ELF-1 (cell line): Measurements from ENCODE around the gene PJA2.
"Not testable (repeated sequence)": the region's sequence is repeated elsewhere in the genome, so short reads cannot be mapped to it uniquely, and the experiment has no call there.

ENCODE experiments used
- DNase-seq: peaks from one replicate; pipeline ENCODE4 v3.0.0-alpha.2; 2016; ENCODE audit warnings: low read depth, low spot score

Gene PJA2, protein sequence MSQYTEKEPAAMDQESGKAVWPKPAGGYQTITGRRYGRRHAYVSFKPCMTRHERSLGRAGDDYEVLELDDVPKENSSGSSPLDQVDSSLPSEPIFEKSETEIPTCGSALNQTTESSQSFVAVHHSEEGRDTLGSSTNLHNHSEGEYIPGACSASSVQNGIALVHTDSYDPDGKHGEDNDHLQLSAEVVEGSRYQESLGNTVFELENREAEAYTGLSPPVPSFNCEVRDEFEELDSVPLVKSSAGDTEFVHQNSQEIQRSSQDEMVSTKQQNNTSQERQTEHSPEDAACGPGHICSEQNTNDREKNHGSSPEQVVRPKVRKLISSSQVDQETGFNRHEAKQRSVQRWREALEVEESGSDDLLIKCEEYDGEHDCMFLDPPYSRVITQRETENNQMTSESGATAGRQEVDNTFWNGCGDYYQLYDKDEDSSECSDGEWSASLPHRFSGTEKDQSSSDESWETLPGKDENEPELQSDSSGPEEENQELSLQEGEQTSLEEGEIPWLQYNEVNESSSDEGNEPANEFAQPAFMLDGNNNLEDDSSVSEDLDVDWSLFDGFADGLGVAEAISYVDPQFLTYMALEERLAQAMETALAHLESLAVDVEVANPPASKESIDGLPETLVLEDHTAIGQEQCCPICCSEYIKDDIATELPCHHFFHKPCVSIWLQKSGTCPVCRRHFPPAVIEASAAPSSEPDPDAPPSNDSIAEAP

DNA sequence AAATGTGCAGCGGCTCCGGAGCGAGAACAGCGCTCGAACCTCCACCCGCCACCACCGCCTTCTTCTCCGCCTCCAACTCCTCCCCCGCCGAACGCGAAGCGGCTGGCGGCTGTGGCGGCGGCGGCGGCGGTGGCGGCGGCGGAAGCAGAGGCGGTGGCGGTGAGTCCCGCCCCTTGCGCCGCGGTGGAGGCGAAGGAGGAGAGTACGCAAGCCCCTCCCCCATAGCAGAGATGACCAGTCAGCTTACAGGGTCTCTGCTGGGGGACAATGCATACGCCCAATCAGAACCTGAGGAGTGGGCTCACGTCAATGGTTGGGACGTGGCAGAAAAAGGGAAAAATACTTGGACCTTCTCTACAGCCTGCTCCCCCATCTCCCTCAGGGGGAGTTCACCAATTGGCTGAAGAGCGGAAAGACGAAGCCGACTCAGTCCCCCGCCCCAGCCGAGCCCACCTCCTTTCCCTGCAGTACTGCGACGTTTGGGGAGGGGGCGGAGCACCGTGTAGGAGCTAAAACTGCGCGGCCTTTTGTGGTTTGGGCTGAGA is at the start of gene PJA2:
Gene PJA2 (minus strand): TSS at position 131 of the 545 bp plus-strand sequence. CDS start 26,541 bp downstream, outside the sequence.
- DNase-seq, result peak; percentile 100

DNA sequence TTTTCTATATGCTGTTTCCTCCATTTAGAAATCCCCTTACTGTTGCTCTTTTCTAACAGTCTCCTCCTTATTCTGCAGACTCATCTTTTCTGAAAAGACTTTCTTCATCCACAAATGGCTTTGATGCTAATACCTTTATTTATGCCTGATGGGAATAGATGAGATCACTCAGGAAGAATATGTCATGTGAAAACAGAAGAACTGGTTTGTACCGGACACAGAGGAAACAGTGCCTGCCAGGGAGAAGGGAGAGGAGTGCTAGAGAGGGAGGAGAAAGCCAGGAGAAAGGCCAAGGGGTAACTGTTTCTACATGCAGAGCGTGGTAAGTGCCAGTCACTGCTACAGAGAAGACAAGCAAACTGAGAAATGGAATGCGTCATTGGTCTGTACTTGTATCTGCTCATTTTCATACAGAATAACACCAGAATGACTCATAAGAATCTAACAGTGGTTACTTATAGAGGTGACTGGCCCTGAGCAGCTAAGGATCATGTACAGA is 45.9 kb upstream of the PJA2 start:
- DNase-seq, result peak; percentile 36

DNA sequence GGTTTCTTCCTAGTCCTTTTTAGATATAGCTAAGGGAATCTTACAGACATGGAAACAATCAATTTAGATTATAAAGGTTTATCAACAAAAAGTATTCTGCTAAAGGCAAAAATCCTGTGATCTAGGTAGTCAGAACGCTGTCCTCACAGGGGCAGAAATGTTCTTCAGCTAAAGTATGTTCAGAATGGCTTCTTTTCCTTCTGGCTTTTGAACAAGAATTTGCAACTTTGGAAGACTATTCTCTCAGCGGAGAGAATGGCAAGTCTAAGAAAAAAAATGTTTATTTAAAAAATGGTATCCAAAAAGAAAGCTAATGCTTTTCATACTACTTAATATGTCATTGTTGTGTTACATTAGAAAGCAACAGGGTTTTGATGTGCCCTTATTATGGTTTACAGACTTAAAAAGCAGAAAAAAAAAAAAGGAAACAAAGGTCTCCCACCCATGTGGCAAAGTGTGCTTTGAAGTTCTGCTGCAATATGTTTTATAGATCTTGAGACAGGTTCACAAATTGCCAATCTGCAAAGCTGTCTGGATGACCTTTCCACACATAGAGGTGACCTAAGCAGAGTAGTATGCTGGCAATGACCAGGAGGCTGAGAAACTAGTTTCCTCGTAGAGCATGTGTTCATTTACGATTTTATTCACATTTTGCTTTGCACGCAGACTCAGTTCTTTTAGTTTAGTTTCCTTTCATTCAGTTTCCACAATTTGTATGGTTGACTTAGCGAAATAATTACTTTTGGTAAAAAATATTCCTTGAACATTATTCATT is 45.1 kb upstream of the PJA2 start:
- DNase-seq, result no peak

DNA sequence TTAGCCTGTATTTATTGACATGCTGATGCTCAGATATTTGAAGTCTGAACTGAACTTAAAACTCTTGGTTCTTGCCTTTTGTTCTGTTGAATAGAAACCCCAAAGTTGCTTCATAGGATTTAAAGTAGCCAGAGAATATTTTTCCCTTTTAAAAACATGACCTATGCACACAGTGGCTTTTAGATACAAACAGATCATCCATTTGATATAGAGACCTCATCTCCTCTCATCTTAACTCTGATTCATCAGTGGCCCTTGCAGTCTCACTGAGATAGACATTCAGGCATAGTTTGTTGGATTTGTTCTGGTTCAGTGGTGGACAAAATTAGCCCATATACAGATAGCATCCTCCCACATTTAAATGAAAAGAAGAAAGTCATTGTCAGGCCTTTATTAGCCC is 43.5 kb upstream of the PJA2 start:
- DNase-seq, result no peak

DNA sequence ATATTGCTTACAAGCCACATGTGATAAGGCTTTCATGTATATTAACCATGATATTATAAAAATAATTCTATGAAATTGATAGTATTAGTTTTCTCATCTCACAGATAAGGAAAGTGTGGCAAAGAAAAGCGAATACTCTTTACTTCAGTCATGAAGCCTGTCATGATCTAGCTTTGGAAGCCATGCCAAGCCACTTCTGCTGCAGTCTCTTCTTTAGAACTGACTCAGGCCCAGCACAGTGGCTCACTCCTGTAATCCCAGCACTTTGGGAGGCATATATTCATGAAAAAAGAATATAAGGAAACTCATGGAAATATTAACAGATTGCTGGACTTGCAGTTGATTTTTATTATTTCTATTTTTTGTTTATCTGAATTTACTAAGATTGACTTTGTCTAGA is 42.9 kb upstream of the PJA2 start:
- no peak for DNase-seq

DNA sequence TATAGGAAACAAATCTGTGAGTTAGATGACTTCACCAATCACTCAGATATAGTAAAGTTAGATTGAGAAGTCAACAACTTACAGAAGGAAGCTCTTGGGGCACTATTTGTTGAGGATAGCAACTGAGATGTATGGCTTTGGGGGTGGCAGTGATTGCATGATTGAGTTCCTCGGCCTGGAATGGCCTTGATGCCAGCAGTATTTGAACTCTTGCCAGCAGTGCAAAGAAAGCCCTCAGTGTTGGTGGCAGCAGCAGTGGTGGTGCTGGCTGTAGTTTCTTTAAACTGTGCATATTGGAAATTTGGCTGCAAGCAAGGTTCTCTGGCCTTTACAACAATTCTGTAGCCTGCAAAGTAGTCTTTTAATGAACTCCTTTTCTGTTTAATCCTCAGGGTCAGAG is 41.4 kb upstream of the PJA2 start:
- DNase-seq, result no peak

DNA sequence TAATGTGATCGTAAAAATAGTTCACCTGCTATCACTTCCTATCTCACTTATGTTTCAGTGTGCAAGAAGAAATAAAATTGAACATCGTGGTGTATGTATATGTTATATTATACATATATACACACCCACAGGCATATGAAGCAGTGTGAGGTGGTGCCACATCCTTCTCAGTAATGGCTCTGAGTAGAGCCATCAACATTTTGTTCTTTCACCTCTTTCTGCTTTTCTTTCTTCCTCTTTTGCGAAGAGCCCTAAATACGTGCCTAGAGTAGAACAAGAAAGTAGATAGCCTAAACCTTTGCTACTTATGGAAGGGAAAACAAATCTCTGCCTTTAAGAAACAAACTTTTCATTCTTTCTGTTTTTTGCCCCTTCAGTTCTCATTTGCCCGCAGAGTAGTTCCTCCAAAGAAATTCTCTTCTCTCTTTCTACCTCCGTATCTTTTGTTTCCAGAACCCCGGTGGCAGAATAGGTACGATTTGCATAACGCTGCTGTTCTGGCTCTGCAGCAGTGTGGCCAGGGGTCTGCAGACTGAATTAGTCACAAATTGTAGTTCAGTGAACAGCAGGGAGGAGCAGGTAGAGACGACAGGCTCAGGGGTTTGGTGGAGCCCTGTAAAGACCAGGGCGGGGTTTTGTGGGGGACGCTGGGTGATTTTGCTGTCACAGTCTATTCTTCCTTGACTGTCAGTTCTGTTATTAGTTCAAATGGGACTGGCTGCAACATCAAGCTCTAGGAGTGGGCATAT is 40.5 kb upstream of the PJA2 start:
- DNase-seq, result peak; percentile 45

DNA sequence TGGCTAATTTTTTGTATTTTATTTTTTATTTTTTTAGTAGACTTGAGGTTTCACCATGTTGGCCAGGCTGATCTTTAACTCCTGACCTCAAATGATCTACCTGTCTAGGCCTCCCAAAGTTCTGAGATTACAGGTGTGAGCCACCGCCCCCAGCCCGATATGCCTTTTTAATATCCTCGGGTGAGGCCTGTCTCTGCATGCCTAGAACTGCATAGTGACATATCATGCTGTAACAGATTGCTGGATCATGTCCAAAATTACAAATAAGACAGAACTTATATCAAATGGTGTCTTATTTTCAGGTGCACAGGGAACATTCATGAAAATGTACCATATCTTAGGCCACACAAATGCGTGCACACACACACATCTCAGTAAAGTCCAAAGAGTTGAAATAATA is 39.1 kb upstream of the PJA2 start:
- no peak for DNase-seq

DNA sequence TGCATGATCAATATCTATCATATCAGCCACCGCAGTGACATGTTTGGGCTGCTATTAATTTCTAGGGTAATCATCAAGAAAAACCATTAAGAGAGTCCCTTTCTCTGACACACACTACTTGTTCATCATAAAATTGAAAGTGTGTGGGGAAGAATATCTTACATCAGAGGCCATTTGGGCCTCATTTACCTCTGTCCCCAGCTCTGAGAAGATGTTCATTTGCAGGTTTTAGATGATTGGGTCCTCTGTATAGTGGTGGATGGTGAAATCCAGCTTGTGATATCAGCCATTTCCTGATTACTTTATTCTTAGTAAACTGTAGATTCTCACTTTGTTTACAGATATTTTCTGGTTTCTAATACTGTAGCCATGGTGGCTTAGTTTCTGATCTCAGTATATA is 29.8 kb upstream of the PJA2 start:
- no peak for DNase-seq

DNA sequence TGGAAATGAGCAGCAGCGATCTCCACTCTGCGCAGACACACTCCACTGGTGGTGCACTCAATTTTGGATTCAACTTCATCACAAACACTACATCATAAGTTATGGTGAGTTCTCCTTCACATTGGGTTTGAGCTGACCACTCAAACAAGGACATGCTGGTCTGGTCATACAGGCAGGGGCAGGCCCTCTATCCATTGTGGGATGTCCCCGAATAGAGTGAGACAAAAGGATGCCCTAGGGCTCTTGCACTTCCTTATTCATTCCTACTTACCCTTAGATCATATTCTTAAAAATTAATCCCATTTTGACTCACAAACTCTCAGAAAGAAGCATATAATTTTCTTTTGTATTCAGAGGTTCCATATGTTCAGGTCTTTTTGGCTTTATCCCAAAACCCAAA is 16.3 kb upstream of the PJA2 start:
- no peak for DNase-seq

DNA sequence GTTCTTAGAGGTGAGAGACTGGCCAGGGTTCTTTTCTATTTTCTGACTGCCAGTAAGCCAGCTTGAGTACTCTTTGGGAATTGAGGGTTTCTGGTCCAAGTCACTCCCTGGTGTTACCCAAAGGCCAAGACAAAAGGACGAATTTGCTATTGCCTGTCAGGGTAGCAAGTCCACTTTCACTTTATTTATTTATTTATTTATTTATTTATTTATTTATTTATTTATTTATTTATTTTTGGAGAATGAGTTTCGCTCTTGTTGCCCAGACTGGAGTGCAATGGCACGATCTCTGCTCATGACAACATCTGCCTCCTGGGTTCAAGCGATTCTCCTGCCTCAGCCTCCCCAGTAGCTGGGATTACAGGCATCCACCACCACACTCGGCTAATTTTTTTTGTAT is 15.7 kb upstream of the PJA2 start:
- not testable (repeated sequence) for DNase-seq

DNA sequence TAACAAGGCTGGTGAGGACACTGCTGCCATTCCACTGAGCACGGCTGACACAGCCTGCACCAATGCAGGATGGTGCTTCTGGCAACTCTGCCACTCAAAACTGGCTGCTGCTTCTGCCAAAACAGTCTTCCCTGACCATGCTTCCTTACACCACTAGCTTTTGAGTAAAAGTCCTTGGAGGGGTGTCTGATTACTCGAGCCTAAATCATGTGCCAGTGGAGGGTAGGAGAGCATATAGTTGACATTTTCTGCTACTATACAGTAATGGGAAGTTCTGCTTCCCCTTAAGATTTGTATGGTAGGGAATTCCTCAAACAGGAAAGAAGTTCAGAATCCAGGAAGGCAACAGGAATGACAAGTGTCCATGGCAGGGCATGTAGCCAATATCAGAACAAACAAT is 12.2 kb upstream of the PJA2 start:
- no peak for DNase-seq

DNA sequence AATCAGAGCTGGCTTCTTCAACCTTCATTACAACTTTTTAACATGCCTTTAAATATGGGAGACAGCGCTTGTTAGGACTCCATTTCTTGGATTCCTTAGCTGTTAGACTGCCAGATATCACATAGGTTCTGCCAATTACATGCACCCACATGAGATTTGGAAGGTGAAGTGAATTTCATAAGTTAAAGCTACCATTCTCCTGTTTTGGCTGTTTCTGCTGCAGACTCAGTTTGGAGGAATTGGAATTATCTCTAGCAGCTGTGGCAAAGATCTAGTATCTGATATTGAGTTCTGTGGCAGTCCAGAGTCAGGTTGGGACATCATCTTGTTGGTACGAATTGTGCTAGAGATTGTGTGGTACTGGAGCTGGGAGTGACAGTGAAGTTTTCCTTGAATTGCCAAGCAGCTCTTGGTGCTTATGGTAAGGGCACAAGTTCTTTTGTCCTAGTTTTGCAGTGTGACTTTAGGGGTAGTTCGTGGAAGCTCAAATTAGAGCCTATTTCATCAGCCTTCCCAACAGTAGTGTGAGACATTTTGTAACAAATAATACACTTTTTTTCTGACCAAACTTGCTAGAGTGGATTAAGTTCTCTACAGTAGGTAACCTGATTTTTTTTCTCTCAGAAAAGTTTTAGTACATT is 9.1 kb upstream of the PJA2 start:
- DNase-seq, result no peak

DNA sequence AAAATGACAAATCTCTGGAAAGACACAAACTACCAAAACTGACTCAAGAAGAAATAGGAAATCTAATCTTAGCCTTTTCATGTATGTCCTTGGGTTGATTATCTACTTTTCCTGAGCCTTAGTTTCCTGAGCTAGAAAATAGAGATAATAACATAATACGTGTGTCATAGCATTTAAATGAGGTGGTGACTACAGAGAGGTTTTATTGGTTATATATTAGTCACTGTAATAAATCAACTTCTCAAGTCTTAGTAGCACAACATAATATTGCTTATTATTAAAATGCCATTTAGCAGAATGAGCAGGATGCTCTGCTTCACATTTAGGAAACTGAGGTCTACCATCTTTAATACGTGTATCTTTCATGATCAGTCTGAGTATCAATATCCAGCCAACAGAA is 7.1 kb upstream of the PJA2 start:
- DNase-seq, result no peak

DNA sequence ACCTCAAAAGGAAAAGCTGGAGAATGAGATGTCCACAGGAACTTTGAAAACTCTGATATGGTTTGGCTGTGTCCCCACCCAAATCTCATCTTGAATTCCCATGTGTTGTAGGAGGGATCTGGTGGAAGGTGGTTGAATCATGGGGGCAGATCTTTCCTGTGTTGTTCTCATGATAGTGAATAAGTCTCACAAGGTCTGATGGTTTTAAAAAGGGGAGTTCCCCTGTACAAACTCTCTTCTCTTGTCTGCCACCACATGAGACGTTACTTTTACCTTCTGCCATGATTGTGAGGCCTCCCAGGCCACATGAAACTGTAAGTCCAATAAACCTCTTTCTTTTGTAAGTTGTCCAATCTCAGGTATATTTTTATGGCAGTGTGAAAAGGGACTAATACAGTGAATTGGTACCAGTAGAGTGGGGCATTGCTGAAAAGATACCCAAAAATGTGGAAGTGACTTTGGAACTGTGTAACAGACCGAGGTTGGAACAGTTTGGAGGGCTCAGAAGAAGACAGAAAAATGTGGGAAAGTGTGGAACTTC is 4.2 kb upstream of the PJA2 start:
- not testable (repeated sequence) for DNase-seq

DNA sequence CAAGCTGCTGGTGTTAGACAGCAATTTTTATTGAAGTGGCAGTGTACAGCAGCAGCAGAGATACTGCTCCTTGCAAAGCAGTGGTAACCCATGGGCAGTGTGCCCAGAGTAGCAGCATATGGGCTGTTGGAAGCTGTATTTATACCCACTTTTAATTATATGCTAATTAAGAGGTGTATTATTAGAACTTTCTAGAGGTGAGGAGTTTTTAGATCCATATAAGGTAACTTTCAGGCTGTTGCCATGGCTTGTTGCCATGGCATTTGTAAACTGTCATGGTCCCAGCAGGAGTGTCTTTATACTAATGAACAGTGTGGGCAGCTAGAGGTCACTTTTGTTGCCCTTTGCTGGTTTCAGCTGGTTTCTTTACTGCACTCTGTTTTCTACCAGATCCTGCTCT is 3.7 kb upstream of the PJA2 start:
- DNase-seq, result peak; percentile 36

DNA sequence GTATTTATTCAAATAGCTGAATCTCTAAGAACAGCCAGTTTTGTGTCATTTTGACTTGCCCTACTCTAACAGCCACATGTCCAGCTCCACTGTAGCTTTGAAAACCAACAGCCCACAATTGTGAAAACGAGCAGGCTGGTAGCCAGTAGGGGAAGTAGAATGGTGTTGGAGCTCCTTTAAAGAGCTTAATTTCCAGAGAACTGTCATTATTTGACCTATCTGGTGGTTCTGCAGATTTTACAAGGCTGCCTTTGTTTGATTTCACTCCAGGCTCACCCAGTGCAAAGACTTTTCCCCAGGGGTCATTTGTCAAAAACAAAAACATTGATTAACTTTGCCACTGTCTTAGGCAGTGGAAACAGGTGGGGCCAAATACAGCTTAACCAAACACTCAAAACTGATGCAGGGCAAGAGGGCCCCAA is 3.2 kb upstream of the PJA2 start:
- DNase-seq, result peak; percentile 13

DNA sequence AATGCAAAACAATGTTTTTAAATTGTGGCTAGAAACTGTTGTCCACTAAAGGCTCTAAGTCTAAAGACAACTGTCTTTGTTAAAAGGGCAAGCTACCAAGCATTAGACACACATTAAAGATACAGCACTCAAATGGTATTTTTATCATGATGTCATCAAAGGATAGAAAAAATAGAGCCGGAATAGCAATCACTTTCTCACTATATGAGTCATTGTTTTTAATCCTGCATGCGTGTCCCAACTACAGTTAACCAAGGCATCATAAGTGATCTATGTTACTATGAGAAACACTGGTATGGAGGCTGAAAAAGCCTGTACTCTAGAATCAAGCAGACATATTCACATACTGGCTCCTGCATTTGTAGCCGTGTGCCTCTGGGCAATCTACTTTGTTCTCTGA is 1.9 kb upstream of the PJA2 start:
- DNase-seq, result no peak

DNA sequence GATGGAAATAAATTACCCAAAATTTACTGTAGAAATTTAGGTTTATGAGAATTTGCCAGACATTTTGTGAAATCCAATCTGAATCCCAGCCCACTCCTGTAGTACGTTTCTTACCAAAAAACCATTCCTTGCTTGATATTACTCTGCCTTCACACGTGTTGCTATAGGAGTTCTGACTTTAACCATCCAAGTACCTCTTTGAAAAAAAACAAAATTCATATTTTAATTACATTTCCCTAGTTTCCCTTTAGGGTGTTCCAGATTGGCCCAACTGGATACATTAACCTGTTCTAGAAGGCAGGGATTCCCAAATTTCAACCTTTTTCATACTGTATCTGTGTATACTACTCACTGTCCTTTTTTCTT is 1.4 kb upstream of the PJA2 start:
- DNase-seq, result no peak

DNA sequence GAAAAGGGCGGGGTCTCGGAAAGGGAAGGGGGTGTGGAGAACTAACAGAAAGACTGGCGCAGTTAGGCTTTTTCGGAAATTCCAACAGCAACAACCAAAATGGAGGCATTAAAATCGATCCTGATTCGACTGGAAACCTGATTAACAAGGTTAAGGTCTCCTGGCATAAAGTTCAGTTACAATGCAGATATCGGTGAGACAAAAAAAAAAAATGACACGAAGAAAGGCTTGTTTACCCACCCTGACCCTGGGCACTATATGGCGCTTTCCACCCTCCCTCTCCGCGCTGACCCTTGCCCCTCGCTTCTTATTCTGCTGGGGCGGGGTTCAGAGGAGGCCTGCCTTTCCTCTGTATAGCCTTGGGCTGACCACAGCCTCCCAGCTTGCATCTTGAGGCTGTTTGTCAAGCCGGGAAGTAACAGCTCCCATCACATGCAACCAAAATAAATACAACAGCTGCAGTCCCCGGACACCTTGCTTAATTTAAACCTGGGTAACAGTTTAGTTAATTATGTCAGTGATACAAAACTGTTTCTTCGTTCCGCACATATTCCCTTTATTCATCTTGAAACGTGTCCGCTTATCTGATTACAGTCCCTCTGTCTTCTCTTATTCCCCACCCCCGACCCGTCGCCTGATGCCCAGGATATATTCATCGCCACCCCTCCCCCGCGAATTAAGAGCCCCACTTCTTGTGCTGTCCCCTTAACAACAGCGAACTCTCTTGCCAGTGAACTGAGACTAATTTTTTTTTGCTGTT is 795 bp upstream of the PJA2 start:
- DNase-seq, result peak; percentile 93
